DMS153 (cell line): ENCODE results near the gene STOML1.
"Not testable (repeated sequence)": the region's sequence is repeated elsewhere in the genome, so short reads cannot be mapped to it uniquely, and the experiment has no call there.

ENCODE experiments used
- DNase-seq: peaks from one replicate; lab custom pipeline; 2025; lab: John Stamatoyannopoulos, UW

STOML1 gene

GRCh38 chr15:73946046-73946721 is 45.9 kb downstream of the STOML1 start:
- DNase-seq = no peak

DNA sequence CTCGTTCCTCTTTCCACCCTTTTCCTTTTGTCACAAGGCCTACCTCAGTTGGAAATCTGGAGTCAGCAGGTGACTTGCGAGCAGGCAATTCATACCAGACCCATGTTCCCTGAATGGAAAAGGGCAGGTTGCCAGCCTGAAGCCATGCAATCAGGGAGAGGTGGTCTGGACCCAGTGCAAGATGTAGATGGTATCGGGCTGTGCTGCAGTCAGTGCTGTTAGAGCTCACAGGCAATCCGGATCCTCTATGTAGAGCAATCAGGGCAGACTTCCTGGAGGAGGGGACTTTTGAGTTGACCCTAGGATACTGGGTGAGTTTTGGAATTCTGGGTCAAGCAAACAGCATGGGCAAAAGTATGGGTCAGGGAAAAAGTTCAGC is 47.0 kb downstream of the STOML1 start:
- no peak for DNase-seq

DNA sequence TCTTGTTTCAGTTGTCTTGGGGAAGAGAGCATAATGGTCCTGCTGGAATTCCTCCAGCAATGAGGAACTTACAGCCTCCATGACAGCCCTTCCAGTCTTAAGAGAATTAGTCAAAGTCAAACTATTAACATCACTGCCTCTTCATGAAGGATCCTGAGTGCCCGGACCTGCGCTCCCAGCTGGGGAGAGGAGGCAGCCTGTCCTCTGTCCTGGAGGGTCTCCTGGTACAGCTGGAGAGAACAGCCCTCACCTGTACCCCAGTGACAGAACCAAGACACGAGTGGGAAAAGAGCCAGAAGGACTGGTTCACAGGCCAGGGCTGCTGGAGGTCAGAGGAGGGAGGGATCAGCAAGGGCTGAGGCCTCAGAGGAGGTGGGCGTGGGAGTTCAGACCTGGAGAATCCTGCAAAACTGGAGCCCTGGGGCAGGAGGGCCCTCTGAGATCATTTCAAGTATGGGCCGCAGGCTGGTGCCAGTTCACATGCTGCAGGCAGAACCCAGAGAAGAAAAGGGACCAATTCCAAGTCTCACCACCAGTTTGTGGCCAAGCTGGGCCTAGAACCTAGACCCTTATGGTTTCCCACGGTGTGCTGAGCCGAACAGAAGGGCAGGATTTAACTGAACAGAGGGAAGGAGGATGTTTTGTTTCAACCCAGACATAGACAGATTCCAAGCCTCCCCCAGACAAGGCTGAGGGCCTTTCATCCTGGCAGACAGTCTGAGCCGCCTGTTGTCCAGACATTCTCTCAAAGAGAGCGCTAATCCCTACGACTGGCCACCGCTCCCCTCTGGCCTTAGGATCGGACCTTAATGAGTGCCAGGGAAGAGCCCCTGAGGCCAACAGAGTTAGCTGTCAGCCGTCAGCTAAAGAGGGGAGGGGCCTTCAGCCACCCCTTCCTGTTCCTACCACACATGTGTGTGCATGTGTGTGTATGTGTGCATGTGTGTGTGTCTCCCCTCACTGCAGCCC is 47.6 kb downstream of the STOML1 start:
- no peak for DNase-seq

GRCh38 chr15:73942751-73943270 is 49.3 kb downstream of the STOML1 start:
- no peak for DNase-seq

- DNase-seq = no peak
These were observed 50.0 kb downstream of the STOML1 start for GRCh38 chr15:73941871-73942635.

GRCh38 chr15:73941449-73941848 is 50.6 kb downstream of the STOML1 start:
- DNase-seq = no peak

DNA sequence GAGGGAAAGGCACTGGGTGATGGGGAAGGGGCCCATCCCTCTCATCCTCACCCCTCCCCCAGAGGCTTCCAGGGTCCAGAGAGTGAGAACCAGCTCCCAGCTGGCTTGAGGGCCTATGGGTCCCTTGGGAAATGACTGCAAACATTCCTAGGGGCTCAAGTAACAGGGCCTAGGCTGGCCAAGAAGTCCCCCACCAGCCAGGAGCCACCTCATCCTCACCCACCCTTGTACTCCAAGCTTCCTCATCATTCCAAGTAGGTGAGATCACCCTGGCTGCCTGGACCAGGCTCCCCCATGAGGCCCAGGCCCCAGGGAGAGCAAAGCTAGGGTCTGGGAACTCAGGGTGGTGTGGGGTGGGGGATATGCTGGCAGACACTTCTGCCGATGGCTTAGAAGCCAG is 51.1 kb downstream of the STOML1 start:
- no peak for DNase-seq

DNA sequence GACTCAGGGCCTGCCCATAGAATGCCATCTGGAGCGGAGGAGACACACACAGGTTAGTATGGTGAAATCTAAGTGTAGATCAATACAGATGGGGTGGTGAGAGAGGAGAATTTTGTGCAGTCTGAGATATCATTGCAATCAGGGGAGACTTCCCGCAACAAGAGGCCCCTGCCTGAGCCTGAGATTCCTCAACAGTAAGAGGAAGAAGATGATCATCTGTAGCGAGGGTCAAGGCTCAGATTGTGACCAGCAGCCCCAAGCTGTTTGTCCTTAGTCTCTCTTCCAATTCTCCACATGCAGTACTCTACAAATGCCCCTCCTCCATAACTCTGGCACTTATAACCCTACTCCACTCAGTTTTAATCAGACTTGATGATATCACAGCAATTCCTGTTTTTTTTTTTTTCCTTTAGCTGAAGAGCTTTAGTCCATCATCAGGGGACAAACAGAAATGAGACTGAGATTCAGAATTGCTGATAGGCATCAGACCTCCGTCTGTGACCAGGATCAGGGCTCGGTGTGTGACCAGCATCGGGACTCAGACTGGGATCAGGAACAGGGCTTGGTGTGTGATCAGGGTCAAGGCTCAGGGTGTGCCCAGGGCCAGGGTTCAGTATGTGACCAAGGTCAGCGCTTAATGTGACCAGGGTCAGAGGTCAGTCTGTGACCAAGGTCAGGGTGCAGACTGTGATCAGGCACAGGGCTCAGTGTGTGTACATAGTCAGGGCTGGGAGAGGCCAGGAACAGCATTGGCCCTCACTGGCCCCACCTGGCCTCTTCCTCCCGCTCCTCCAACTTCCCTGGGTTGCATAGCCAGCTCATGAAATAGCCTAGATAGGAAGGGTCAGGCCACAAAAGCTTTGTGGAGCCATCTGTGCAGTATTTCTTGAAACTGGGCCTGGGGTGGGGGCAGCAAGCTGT is 51.8 kb downstream of the STOML1 start:
- no peak for DNase-seq

DNA sequence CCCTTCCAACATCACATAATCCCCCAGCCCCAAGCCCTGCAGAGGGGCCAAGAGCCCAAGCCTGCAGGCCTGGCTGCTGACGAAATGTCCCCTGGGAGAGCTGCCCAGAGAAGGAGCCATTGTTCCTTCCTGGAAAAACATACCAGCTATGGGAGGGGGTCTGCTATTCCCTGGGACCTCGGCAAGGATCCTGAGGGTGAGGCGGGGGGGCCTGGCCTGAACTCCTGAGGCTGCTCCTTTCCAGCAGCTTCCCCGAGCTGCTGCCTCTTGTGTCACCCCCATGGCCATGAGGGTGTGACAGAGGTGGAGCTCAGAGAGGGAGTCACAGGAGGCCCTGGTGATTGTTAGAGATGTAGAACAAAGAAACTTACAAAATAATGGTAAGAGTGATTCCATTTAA is 53.0 kb downstream of the STOML1 start:
- DNase-seq = no peak

DNA sequence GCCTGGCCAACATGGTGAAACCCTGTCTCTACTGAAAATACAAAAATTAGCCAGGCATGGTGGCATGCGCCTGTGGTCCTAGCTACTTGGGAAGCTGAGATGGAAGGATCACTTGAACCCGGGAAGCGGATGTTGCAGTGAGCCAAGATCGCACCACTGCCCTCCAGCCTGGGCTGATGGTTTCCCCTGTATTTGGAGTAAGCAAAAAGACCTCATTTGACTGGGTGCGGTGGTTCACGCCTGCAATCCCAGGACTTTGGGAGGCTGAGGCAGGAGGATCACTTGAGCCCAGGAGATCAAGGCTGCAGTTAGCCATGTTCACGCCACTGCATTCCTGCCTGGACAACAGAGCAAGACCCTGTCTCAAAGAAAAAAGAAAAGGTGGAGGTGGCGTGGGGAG is 53.6 kb downstream of the STOML1 start:
- DNase-seq = not testable (repeated sequence)

DNA sequence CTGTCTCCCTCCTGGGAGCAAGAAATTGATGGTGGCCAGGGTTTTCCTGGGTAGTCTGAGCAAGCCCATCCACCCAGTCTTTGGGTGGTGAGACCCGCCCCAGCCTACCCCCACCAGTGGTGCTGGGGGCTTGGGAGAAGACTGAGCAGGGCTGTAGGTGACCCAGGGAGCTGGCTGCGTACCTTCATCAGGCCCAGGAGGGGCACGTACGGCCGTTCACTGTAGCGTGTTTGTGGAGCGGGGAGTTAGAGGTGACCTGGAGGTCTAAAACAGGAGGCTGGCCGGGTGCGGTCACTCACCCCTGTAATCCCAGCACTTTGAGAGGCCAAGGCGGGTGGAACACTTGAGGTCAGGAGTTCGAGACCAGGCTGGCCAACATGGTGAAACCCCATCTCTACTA is 54.4 kb downstream of the STOML1 start:
- DNase-seq = no peak

- DNase-seq = no peak
These were observed 54.8 kb downstream of the STOML1 start for GRCh38 chr15:73937296-73937695.

GRCh38 chr15:73936588-73937290 is 55.4 kb downstream of the STOML1 start:
- no peak for DNase-seq

- DNase-seq = no peak
These were observed 55.9 kb downstream of the STOML1 start for GRCh38 chr15:73936181-73936580.

DNA sequence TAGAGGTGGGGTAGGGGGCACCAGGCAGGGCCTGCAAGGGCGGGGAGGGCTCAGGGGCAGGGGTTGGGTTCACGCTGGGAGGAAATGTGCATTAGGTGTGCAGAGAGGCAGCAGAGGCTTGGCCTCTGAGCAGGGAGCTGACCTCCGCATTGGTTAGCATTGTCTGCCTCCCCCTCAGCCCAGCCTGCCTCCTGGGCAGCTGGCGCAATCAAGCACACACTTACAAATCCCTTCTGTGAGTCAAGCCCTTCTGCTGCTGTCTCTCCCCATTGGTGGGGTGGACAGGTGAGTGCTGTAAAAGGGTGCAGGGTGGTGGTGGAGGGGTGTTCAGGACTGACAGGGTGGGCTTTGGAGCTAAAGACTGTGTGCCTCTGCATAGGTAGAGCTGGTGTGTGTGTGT is 56.5 kb downstream of the STOML1 start:
- DNase-seq = no peak

DNA sequence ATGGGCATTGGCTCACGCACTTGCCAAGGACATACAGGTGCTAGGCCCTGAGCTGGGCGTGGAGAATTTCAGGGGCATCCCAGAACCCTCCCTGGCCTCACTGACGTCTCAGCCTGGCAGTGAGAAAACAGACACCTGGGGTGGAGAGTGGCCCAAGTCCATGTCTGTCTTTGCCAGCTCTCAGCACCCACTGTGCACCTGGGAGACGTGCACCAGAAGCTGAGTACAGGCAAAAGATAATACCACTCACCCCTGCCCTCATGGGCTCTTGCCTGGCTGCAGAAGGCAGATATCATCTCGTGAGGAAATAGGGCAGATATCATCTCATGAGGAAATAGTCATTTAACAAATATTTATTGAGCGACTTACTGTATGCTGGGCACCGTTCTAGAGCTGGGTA is 57.8 kb downstream of the STOML1 start:
- no peak for DNase-seq

- no peak for DNase-seq
These were observed 59.5 kb downstream of the STOML1 start for GRCh38 chr15:73932381-73933191.

- DNase-seq = no peak
These were observed 60.7 kb downstream of the STOML1 start for GRCh38 chr15:73931441-73931840.

DNA sequence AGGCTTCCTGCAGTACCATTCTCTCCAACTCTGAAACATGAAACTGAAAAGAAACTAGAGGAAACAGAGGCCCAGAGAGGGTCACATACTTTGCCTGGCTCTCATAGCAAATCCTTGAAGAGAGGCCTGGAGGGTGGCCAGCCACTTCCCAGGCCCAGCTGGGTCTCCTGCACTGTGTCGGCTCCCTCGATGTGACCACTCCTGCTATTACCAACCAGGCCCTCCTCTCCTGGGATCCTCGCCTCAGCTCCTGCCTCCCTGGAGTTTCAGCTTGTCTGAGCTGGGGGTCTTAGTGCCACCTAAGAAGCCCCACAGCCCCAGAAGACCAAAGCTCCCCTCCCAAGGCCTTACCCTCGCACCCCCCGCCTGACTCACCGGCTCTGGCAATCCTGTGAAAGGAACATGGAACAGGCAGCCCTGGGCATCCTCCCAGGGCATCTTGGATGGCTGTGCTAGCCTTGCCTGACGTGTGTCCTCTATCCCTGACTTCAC is 61.3 kb downstream of the STOML1 start:
- DNase-seq = no peak

GRCh38 chr15:73930371-73930770 is 61.7 kb downstream of the STOML1 start:
- DNase-seq = no peak
